Caco-2 (cell line): ENCODE results near the gene EIF2D. TPM values are rescaled to one million over a fixed set of nuclear protein-coding genes. Genes with fewer than 3 reads are reported as not detected.

Source experiments
- BruUV-seq: library from RNA; stranded (reverse); fragments of 400-500 nt; replicated peaks from 2 replicates; lab custom pipeline; 2021; lab: Mats Ljungman, UMichigan
- CTCF ChIA-PET: fragments of 300-600 bp; sonication (Branson Sonifier 250); formaldehyde crosslinking; loops from one replicate; lab custom pipeline; 2022; ENCODE audit warnings: antibody characterized with exemption; lab: Charles Lee
- POLR2A ChIA-PET: fragments of 300-600 bp; sonication (Branson Sonifier 250); formaldehyde crosslinking; loops from one replicate; lab custom pipeline; 2022; ENCODE audit warnings: antibody characterized with exemption; lab: Charles Lee
- DNase-seq, 2 experiments: peaks; one replicate each; pipeline versions ENCODE4 v3.0.0 to v3.0.0-alpha.2; 2020 to 2022
- H3K27me3 ChIP-seq: replicated peaks from 2 replicates; pipeline ENCODE4 v1.6.0; 2011; ENCODE audit warnings: low read length; ENCODE audit not compliant: control insufficient read depth, insufficient read depth
- H3K36me3 ChIP-seq: 2 replicates; pipeline ENCODE4 v1.5.1; 2011; ENCODE audit warnings: low read length; ENCODE audit not compliant: control insufficient read depth, insufficient read depth
- H3K4me1 ChIP-seq: fragments of 250-450 bp; sonication (Bioruptor Pico); 2 replicates; pipeline ENCODE4 v1.5.1; 2020; ENCODE audit warnings: mild to moderate bottlenecking
- H3K4me3 ChIP-seq: 2 replicates; pipeline ENCODE4 v1.5.1; 2011; ENCODE audit warnings: low read depth, mild to moderate bottlenecking, control low read depth, low read length
- H3K9me3 ChIP-seq: fragments of 250-450 bp; sonication (Bioruptor Pico); 2 replicates; pipeline ENCODE4 v1.5.1; 2020; ENCODE audit warnings: mild to moderate bottlenecking, moderate library complexity
- H3K27ac Mint-ChIP-seq: one replicate; pipeline ENCODE4 v1.8.0; 2022; ENCODE audit warnings: mixed read lengths; ENCODE audit not compliant: unreplicated experiment
- H3K27me3 Mint-ChIP-seq: one replicate; pipeline ENCODE4 v1.8.0; 2022; ENCODE audit warnings: mixed read lengths; ENCODE audit not compliant: insufficient read depth, unreplicated experiment
- H3K36me3 Mint-ChIP-seq: one replicate; pipeline ENCODE4 v1.8.0; 2022; ENCODE audit warnings: mild to moderate bottlenecking, mixed read lengths; ENCODE audit not compliant: insufficient read depth, unreplicated experiment
- H3K4me1 Mint-ChIP-seq: one replicate; pipeline ENCODE4 v1.8.0; 2022; ENCODE audit warnings: low read depth, mixed read lengths; ENCODE audit not compliant: unreplicated experiment
- H3K4me3 Mint-ChIP-seq: one replicate; pipeline ENCODE4 v1.8.0; 2022; ENCODE audit warnings: mild to moderate bottlenecking, moderate library complexity, mixed read lengths; ENCODE audit not compliant: unreplicated experiment
- H3K9me3 Mint-ChIP-seq: one replicate; pipeline ENCODE4 v1.8.0; 2022; ENCODE audit warnings: mixed read lengths; ENCODE audit not compliant: unreplicated experiment
- intact Hi-C: fragments of 100-400 bp; cut with micrococcal nuclease; formaldehyde crosslinking; loops from one replicate; pipeline ENCODE4 v1.10.0; 2022; ENCODE audit not compliant: unreplicated experiment
- total RNA-seq: library from RNA; stranded (reverse); gene quantifications from 2 replicates; pipeline ENCODE4 v1.2.3, GENCODE V29; 2022
- TF ChIP-seq, protein P1 (sequence below), 2 experiments: fragments of 200-600 bp in 1 of 2; IDR thresholded peaks; 1 replicate in 1 of 2; 2 replicates in 1 of 2; pipeline versions ENCODE4 v1.5.1 to v1.8.0; 2011 to 2022; ENCODE audit warnings: antibody characterized with exemption in 1 of 2, control low read depth in 1 of 2, inconsistent platforms in 1 of 2, low read depth in 1 of 2, low read length in 1 of 2, mild to moderate bottlenecking in 1 of 2, moderate library complexity in 1 of 2; ENCODE audit not compliant: insufficient read depth in 1 of 2, severe bottlenecking in 1 of 2, unreplicated experiment in 1 of 2

EIF2D gene
- total RNA-seq, 1 experiment from 2014 or later = 37.9 TPM

- BruUV-seq = no TSS peak
- intact Hi-C loops = no loop called here
- H3K27me3 Mint-ChIP-seq = no peaks in the 10 kb centered on the region
These were observed 2.9 kb downstream of the EIF2D start for GRCh38 chr1:206609229-206609991.

DNA sequence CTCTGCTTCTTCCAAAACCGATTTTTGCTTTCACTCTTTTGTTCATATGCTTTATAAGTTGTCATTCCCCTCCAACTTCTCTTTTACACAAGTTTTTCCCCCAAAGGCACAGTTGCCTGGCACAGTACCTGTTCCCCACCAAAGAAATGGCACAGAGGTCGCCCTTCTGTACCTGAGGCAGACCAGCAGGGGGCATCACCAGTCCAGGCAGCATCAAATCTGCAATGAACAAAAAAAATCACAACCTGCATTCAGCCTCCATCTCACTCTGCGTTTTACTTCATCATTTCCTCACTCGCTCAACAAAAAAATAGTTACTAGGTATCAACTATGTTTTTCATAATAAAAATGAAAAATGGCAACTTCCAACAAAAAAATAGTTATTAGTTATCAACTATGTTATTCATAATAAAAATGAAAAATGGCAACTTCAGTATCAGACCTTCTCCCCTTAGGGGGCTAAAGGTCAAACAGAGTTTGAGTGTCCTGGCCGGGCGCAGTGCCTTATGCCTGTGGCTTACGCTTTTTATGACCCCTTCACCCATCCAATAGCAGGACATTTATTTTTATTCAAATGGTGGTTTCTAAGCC is 4.1 kb downstream of the EIF2D start:
- H3K9me3 Mint-ChIP-seq = no peaks in the 10 kb centered on the region
- ChIA-PET POLR2A (no interaction called here), CTCF (interaction anchor here (1.3 kb wide), 2 partner anchors 55 to 304 kb away, joined by 3 to 4 read pairs; no protein-coding TSS in a partner anchor)
- no peaks in the 10 kb centered on the region for H3K36me3 ChIP-seq
- H3K9me3 ChIP-seq = no peaks in the 10 kb centered on the region
- H3K27ac Mint-ChIP-seq = no peak overlapping the region
- DNase-seq = peak in 1 of 2 experiments; percentile 60
- no peaks in the 10 kb centered on the region; the same call in 1 of the 2 replicates for H3K4me1 ChIP-seq
- H3K27me3 ChIP-seq = no peaks in the 10 kb centered on the region
- peaks cover 20% of the 10 kb centered on the region for H3K36me3 Mint-ChIP-seq
- no TSS peak for BruUV-seq
- H3K4me3 ChIP-seq = no peak overlapping the region
- TF ChIP-seq, protein P1, sequence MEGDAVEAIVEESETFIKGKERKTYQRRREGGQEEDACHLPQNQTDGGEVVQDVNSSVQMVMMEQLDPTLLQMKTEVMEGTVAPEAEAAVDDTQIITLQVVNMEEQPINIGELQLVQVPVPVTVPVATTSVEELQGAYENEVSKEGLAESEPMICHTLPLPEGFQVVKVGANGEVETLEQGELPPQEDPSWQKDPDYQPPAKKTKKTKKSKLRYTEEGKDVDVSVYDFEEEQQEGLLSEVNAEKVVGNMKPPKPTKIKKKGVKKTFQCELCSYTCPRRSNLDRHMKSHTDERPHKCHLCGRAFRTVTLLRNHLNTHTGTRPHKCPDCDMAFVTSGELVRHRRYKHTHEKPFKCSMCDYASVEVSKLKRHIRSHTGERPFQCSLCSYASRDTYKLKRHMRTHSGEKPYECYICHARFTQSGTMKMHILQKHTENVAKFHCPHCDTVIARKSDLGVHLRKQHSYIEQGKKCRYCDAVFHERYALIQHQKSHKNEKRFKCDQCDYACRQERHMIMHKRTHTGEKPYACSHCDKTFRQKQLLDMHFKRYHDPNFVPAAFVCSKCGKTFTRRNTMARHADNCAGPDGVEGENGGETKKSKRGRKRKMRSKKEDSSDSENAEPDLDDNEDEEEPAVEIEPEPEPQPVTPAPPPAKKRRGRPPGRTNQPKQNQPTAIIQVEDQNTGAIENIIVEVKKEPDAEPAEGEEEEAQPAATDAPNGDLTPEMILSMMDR (IDR thresholded peaks at IDR 0.05; ENCODE audit: insufficient read depth in 1 of 2, low read depth in 1 of 2, low read length in 1 of 2, severe bottlenecking in 1 of 2, unreplicated experiment in 1 of 2) = peak; percentile 59 to 77
- no peaks in the 10 kb centered on the region for H3K27me3 Mint-ChIP-seq
- H3K4me1 Mint-ChIP-seq = peaks cover 8% of the 10 kb centered on the region
- no peak overlapping the region for H3K4me3 Mint-ChIP-seq
- intact Hi-C loops = loop anchor here (1.0 kb wide), 1 partner anchor 56 kb away; no protein-coding TSS in a partner anchor

More at GRCh38 chr1:206609229-206609991, 2.9 kb downstream of the EIF2D start:
- H3K27ac Mint-ChIP-seq = no peak overlapping the region
- no peak overlapping the region for H3K4me3 Mint-ChIP-seq
- no peaks in the 10 kb centered on the region for H3K27me3 ChIP-seq
- no peak for DNase-seq
- no peaks in the 10 kb centered on the region; the same call in 1 of the 2 replicates for H3K4me1 ChIP-seq
- ChIA-PET CTCF (interaction anchor here (0.9 kb wide), 2 partner anchors 25 to 26 kb away, joined by 3 read pairs; no protein-coding TSS in a partner anchor), POLR2A (no interaction called here)
- H3K4me1 Mint-ChIP-seq = peaks cover 8% of the 10 kb centered on the region
- H3K36me3 ChIP-seq = no peaks in the 10 kb centered on the region
- H3K9me3 Mint-ChIP-seq = no peaks in the 10 kb centered on the region
- TF ChIP-seq, protein P1 (IDR thresholded peaks at IDR 0.05; ENCODE audit: insufficient read depth in 1 of 2, low read depth in 1 of 2, low read length in 1 of 2, severe bottlenecking in 1 of 2, unreplicated experiment in 1 of 2) = no peak
- peaks cover 20% of the 10 kb centered on the region for H3K36me3 Mint-ChIP-seq
- H3K9me3 ChIP-seq = no peaks in the 10 kb centered on the region
- no peak overlapping the region for H3K4me3 ChIP-seq

- H3K4me1 ChIP-seq = no peaks in the 10 kb centered on the region; the same call in 1 of the 2 replicates
- H3K4me3 ChIP-seq = no peak overlapping the region
- BruUV-seq = no TSS peak
- intact Hi-C loops = no loop called here
- peak in 1 of 2 experiments; percentile 56 for DNase-seq
- no peak overlapping the region for H3K4me3 Mint-ChIP-seq
- H3K36me3 ChIP-seq = no peaks in the 10 kb centered on the region
- H3K27ac Mint-ChIP-seq = no peak overlapping the region
- peaks cover 24% of the 10 kb centered on the region for H3K36me3 Mint-ChIP-seq
- no peaks in the 10 kb centered on the region for H3K9me3 Mint-ChIP-seq
- ChIA-PET CTCF (interaction anchor here (1.3 kb wide), 1 partner anchor 57 kb away, joined by 3 read pairs; no protein-coding TSS in a partner anchor), POLR2A (no interaction called here)
- TF ChIP-seq, protein P1 (IDR thresholded peaks at IDR 0.05; ENCODE audit: insufficient read depth in 1 of 2, low read depth in 1 of 2, low read length in 1 of 2, severe bottlenecking in 1 of 2, unreplicated experiment in 1 of 2) = peak; percentile 67 to 77
- no peaks in the 10 kb centered on the region for H3K9me3 ChIP-seq
- H3K4me1 Mint-ChIP-seq = peaks cover 6% of the 10 kb centered on the region
- no peaks in the 10 kb centered on the region for H3K27me3 ChIP-seq
- H3K27me3 Mint-ChIP-seq = no peaks in the 10 kb centered on the region
These were observed 5.4 kb downstream of the EIF2D start for GRCh38 chr1:206606867-206607266.
